IMR-90 (cell line): ENCODE data around the gene GDF15.

Source experiments
- BHLHE40 ChIP-seq: fragments of 150-350 bp; IDR thresholded peaks from 2 replicates; pipeline ENCODE4 v1.6.1; 2016; ENCODE audit warnings: mild to moderate bottlenecking, low read depth, low read length
- CEBPB ChIP-seq: IDR thresholded peaks from 2 replicates; pipeline ENCODE4 v1.6.1; 2012; ENCODE audit warnings: low read depth, low read length, improper control_type of control experiment
- CHD1 ChIP-seq: IDR thresholded peaks from 2 replicates; pipeline ENCODE4 v1.6.1; 2012; ENCODE audit warnings: low read depth, low read length, improper control_type of control experiment
- MAFK ChIP-seq: IDR thresholded peaks from 2 replicates; pipeline ENCODE4 v1.6.1; 2012; ENCODE audit warnings: low read depth, low read length, improper control_type of control experiment
- MAZ ChIP-seq: IDR thresholded peaks from 2 replicates; pipeline ENCODE4 v1.6.1; 2012; ENCODE audit warnings: low read depth, mild to moderate bottlenecking, low read length, improper control_type of control experiment, moderate library complexity, borderline replicate concordance
- MXI1 ChIP-seq: IDR thresholded peaks from 2 replicates; pipeline ENCODE4 v1.6.1; 2012; ENCODE audit warnings: low read depth, mild to moderate bottlenecking, low read length, moderate library complexity, borderline replicate concordance
- POLR2A ChIP-seq: IDR thresholded peaks from 2 replicates; pipeline ENCODE4 v1.6.1; 2012; ENCODE audit warnings: mild to moderate bottlenecking, low read depth, low read length
- RAD21 ChIP-seq: IDR thresholded peaks from 2 replicates; pipeline ENCODE4 v1.6.1; 2012; ENCODE audit warnings: low read length, improper control_type of control experiment
- RCOR1 ChIP-seq: IDR thresholded peaks from 2 replicates; pipeline ENCODE4 v1.6.1; 2012; ENCODE audit warnings: mild to moderate bottlenecking, low read length, improper control_type of control experiment; ENCODE audit not compliant: insufficient replicate concordance
- RFX5 ChIP-seq: IDR thresholded peaks from 2 replicates; pipeline ENCODE4 v1.8.0; 2012; ENCODE audit warnings: low read depth, mild to moderate bottlenecking, low read length, moderate library complexity
- SMC3 ChIP-seq: fragments of 150-350 bp; IDR thresholded peaks from 2 replicates; pipeline ENCODE4 v1.6.1; 2016; ENCODE audit warnings: low read depth, mild to moderate bottlenecking, antibody characterized with exemption, low read length, moderate library complexity
- TF ChIP-seq, protein P1 (sequence below): conservative IDR thresholded peaks from 2 replicates; pipeline ENCODE4 v1.5.1; 2012; ENCODE audit warnings: mild to moderate bottlenecking, low read depth, low read length, improper control_type of control experiment
- TF ChIP-seq, protein P2 (sequence below): fragments of 150-350 bp; IDR thresholded peaks from 2 replicates; pipeline ENCODE4 v1.6.1; 2017; ENCODE audit warnings: mild to moderate bottlenecking, antibody characterized with exemption, low read length, low read depth
- TF ChIP-seq, protein P3 (sequence below): fragments of 150-350 bp; IDR thresholded peaks from 2 replicates; pipeline ENCODE4 v1.6.1; 2016; ENCODE audit warnings: low read depth, mild to moderate bottlenecking, low read length, moderate library complexity, borderline replicate concordance

DNA sequence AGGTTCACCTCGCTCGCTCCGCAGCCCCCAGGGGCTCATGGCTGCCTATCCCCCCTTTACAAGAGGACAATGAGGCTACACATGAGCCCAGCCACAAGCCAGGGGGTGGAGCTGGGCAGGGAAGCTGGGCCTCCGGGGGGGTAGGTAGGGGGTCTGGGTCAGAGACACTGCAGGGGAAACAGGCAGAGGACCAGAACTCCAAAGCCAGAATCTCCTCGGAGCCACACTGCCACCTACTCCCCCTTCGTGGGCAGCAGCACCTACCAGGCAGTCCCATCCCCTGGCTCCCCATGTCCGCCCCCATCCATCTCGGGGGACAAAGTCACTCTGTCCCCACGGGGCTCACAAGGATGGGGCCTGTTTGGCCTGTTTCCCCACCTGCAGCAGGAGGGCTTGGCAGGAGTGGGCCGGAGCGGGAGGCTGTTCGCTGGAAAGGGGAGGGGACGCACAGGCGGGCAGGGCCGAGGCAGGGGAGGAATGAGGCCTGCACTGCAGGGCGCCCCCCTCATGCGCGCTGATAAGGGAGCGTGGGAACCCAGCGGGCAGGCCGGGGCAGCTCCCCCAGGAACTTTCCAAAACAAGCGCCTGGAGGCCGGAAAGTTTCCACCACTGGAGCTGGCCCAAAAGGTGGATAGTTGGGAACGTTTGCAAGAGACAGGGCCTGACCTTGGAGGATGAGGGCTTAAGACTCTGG is 52.5 kb downstream of the GDF15 start:
- TF ChIP-seq, protein P1, sequence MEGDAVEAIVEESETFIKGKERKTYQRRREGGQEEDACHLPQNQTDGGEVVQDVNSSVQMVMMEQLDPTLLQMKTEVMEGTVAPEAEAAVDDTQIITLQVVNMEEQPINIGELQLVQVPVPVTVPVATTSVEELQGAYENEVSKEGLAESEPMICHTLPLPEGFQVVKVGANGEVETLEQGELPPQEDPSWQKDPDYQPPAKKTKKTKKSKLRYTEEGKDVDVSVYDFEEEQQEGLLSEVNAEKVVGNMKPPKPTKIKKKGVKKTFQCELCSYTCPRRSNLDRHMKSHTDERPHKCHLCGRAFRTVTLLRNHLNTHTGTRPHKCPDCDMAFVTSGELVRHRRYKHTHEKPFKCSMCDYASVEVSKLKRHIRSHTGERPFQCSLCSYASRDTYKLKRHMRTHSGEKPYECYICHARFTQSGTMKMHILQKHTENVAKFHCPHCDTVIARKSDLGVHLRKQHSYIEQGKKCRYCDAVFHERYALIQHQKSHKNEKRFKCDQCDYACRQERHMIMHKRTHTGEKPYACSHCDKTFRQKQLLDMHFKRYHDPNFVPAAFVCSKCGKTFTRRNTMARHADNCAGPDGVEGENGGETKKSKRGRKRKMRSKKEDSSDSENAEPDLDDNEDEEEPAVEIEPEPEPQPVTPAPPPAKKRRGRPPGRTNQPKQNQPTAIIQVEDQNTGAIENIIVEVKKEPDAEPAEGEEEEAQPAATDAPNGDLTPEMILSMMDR: no peak
- no peak for TF ChIP-seq POLR2A
- TF ChIP-seq RAD21: no peak
- TF ChIP-seq SMC3: no peak
- TF ChIP-seq CHD1: no peak
- no peak for TF ChIP-seq RCOR1
- no peak for TF ChIP-seq BHLHE40
- no peak for TF ChIP-seq MAFK
- TF ChIP-seq MXI1: no peak
- TF ChIP-seq, protein P2, sequence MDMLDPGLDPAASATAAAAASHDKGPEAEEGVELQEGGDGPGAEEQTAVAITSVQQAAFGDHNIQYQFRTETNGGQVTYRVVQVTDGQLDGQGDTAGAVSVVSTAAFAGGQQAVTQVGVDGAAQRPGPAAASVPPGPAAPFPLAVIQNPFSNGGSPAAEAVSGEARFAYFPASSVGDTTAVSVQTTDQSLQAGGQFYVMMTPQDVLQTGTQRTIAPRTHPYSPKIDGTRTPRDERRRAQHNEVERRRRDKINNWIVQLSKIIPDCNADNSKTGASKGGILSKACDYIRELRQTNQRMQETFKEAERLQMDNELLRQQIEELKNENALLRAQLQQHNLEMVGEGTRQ: no peak
- 0 out of 2 replicates have a peak, but pooled peaks have one; percentile 7 for TF ChIP-seq MAZ
- TF ChIP-seq, protein P3, sequence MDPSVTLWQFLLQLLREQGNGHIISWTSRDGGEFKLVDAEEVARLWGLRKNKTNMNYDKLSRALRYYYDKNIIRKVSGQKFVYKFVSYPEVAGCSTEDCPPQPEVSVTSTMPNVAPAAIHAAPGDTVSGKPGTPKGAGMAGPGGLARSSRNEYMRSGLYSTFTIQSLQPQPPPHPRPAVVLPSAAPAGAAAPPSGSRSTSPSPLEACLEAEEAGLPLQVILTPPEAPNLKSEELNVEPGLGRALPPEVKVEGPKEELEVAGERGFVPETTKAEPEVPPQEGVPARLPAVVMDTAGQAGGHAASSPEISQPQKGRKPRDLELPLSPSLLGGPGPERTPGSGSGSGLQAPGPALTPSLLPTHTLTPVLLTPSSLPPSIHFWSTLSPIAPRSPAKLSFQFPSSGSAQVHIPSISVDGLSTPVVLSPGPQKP: no peak
- no peak for TF ChIP-seq CEBPB
- no peak for TF ChIP-seq RFX5
